H1 (cell line): ENCODE results near the gene ZNF618.

Experiments used
- EP300 ChIP-seq, 2 experiments: IDR thresholded peaks; 1 replicate in 1 of 2; 2 replicates in 1 of 2; pipeline ENCODE4 v1.6.1; 2011 to 2012; ENCODE audit warnings: low read depth in 2 of 2, low read length in 2 of 2, mild to moderate bottlenecking in 2 of 2, borderline replicate concordance in 1 of 2, inconsistent platforms in 1 of 2, moderate library complexity in 1 of 2
- HDAC6 ChIP-seq: IDR thresholded peaks from one replicate; pipeline ENCODE4 v1.7.1; 2012; ENCODE audit warnings: low read depth, mild to moderate bottlenecking, inconsistent platforms, low read length, moderate library complexity
- MAX ChIP-seq: IDR thresholded peaks from 2 replicates; pipeline ENCODE4 v1.6.1; 2012; ENCODE audit warnings: inconsistent platforms
- POLR2A ChIP-seq, 2 experiments: IDR thresholded peaks; 1 replicate in 1 of 2; 2 replicates in 1 of 2; pipeline ENCODE4 v1.6.1; 2011; ENCODE audit warnings: low read depth in 2 of 2, low read length in 2 of 2, mild to moderate bottlenecking in 2 of 2; ENCODE audit errors: control extremely low read depth in 1 of 2
- POLR2AphosphoS5 ChIP-seq: IDR thresholded peaks from 2 replicates; pipeline ENCODE4 v1.6.1; 2011; ENCODE audit warnings: low read depth, low read length
- SAP30 ChIP-seq: fragments of 300-600 bp; sonication (generic); IDR thresholded peaks from 2 replicates; pipeline ENCODE4 v1.7.1; 2012; ENCODE audit warnings: low read length, moderate library complexity, mild to moderate bottlenecking, inconsistent platforms; ENCODE audit not compliant: insufficient read depth, insufficient replicate concordance
- SIN3A ChIP-seq, 2 experiments: IDR thresholded peaks in 1 of 2; conservative IDR thresholded peaks in 1 of 2; 2 replicates each; pipeline ENCODE4 v1.6.1; 2011 to 2012; ENCODE audit warnings: low read length in 2 of 2, improper control_type of control experiment in 1 of 2, low read depth in 1 of 2, mild to moderate bottlenecking in 1 of 2
- TBP ChIP-seq: IDR thresholded peaks from 2 replicates; pipeline ENCODE4 v1.6.1; 2011; ENCODE audit warnings: low read depth, low read length, improper control_type of control experiment
- TF ChIP-seq, protein P1 (sequence below), 3 experiments: IDR thresholded peaks; 1 replicate in 2 of 3; 2 replicates in 1 of 3; pipeline versions ENCODE4 v1.5.1 to v1.6.1; 2011; ENCODE audit warnings: low read length in 3 of 3, mild to moderate bottlenecking in 3 of 3, inconsistent platforms in 2 of 3, low read depth in 1 of 3, moderate library complexity in 1 of 3; ENCODE audit not compliant: insufficient read depth in 1 of 3; ENCODE audit errors: control extremely low read depth in 1 of 3

GRCh38 chr9:113907282-113907681, 31.2 kb downstream of the ZNF618 start:
- TF ChIP-seq MAX (no peak), POLR2AphosphoS5 (no peak), POLR2A (IDR thresholded peaks at IDR 0.05; ENCODE audit: control extremely low read depth in 1 of 2, low read depth in 2 of 2, low read length in 2 of 2) (no peak), SAP30 (no peak), EP300 (IDR thresholded peaks at IDR 0.05; ENCODE audit: borderline replicate concordance in 1 of 2, low read depth in 2 of 2, low read length in 2 of 2) (no peak), TBP (no peak), SIN3A (conservative IDR thresholded peaks at IDR 0.05 in 1 of 2, IDR thresholded peaks at IDR 0.05 in 1 of 2; ENCODE audit: low read depth in 1 of 2, low read length in 2 of 2) (no peak), HDAC6 (no peak)
- TF ChIP-seq, protein P1, sequence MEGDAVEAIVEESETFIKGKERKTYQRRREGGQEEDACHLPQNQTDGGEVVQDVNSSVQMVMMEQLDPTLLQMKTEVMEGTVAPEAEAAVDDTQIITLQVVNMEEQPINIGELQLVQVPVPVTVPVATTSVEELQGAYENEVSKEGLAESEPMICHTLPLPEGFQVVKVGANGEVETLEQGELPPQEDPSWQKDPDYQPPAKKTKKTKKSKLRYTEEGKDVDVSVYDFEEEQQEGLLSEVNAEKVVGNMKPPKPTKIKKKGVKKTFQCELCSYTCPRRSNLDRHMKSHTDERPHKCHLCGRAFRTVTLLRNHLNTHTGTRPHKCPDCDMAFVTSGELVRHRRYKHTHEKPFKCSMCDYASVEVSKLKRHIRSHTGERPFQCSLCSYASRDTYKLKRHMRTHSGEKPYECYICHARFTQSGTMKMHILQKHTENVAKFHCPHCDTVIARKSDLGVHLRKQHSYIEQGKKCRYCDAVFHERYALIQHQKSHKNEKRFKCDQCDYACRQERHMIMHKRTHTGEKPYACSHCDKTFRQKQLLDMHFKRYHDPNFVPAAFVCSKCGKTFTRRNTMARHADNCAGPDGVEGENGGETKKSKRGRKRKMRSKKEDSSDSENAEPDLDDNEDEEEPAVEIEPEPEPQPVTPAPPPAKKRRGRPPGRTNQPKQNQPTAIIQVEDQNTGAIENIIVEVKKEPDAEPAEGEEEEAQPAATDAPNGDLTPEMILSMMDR (IDR thresholded peaks at IDR 0.05; ENCODE audit: control extremely low read depth in 1 of 3, insufficient read depth in 1 of 3, low read depth in 1 of 3, low read length in 3 of 3): no peak
